NCI-H2227 (cell line): Measurements from ENCODE around the gene VCAN.

Experiments
- DNase-seq: peaks from one replicate; lab custom pipeline; 2025; ENCODE audit not compliant: unreplicated experiment; lab: John Stamatoyannopoulos, UW

VCAN gene

GRCh38 chr5:83494087-83494620 is 22.6 kb downstream of the VCAN start:
- peak; percentile 43 for DNase-seq

- DNase-seq: no peak
Observed at GRCh38 chr5:83494666-83495065, 23.1 kb downstream of the VCAN start.

- no peak for DNase-seq
Observed at GRCh38 chr5:83496626-83497025, 25.1 kb downstream of the VCAN start.

GRCh38 chr5:83498585-83498984 is 27.0 kb downstream of the VCAN start:
- no peak for DNase-seq

GRCh38 chr5:83503662-83504061 is 32.1 kb downstream of the VCAN start:
- DNase-seq: peak; percentile 37

GRCh38 chr5:83507431-83507830 is 35.9 kb downstream of the VCAN start:
- no peak for DNase-seq

- peak; percentile 35 for DNase-seq
Observed at GRCh38 chr5:83509540-83509939, 38.0 kb downstream of the VCAN start.

- no peak for DNase-seq
Observed at GRCh38 chr5:83510260-83510659, 38.7 kb downstream of the VCAN start.

GRCh38 chr5:83512061-83512745 is 40.7 kb downstream of the VCAN start:
- DNase-seq: no peak

- no peak for DNase-seq
Observed at GRCh38 chr5:83513081-83513480, 41.5 kb downstream of the VCAN start.

- DNase-seq: no peak
Observed at GRCh38 chr5:83513491-83513890, 41.9 kb downstream of the VCAN start.

- DNase-seq: no peak
Observed at GRCh38 chr5:83516377-83516776, 44.8 kb downstream of the VCAN start.

- DNase-seq: no peak
Observed at GRCh38 chr5:83517072-83517687, 45.6 kb downstream of the VCAN start.

GRCh38 chr5:83517688-83518085 is 46.1 kb downstream of the VCAN start:
- DNase-seq: no peak

- no peak for DNase-seq
Observed at GRCh38 chr5:83518319-83519061, 46.9 kb downstream of the VCAN start.

- no peak for DNase-seq
Observed at GRCh38 chr5:83522446-83522845, 50.9 kb downstream of the VCAN start.

- no peak for DNase-seq
Observed at GRCh38 chr5:83523929-83524328, 52.4 kb downstream of the VCAN start.

- no peak for DNase-seq
Observed at GRCh38 chr5:83524345-83524744, 52.8 kb downstream of the VCAN start.

GRCh38 chr5:83524991-83525390 is 53.4 kb downstream of the VCAN start:
- DNase-seq: no peak

GRCh38 chr5:83526289-83526688 is 54.7 kb downstream of the VCAN start:
- no peak for DNase-seq

- DNase-seq: no peak
Observed at GRCh38 chr5:83527221-83527620, 55.7 kb downstream of the VCAN start.
